ENCODE data around the gene FAM174C. TPM values are rescaled to one million over a fixed set of nuclear protein-coding genes. Genes with fewer than 3 reads are reported as not detected.

Gene FAM174C
- polyA plus RNA-seq, 3 donors: 32.8 to 56.2 (median 40.0) TPM

GRCh38 chr19:1249990-1250436 is 25.3 kb upstream of the FAM174C start:
- peaks cover 0 to 2% (median 0%) of the 10 kb centered on the region in 7 donors for H3K9me3 Mint-ChIP-seq
- H3K36me3 Mint-ChIP-seq: peaks cover 16 to 24% of the 10 kb centered on the region in 2 donors
- H3K4me3 ChIP-seq (replicated peaks in 1 of 3; ENCODE audit: low read depth in 2 of 3, low read length in 3 of 3): peak overlapping the region; percentile 77 to 99 (median 83)
- peaks cover 55% of the 10 kb centered on the region for H3K79me2 ChIP-seq (ENCODE audit: insufficient read depth, low read length)
- H3K9me3 ChIP-seq (replicated peaks in 1 of 2; ENCODE audit: control insufficient read depth in 1 of 2, insufficient read depth in 1 of 2, low read length in 2 of 2): no peaks in the 10 kb centered on the region
- H3K27ac Mint-ChIP-seq: peak overlapping the region in 6 of 7 donors; percentile 46 to 87 (median 75)
- no peaks in the 10 kb centered on the region for H3K27me3 ChIP-seq (ENCODE audit: control insufficient read depth in 2 of 2, insufficient read depth in 2 of 2, low read length in 2 of 2)
- peak overlapping the region; percentile 93 for H3K9ac ChIP-seq (ENCODE audit: insufficient read depth, low read length, poor library complexity, severe bottlenecking)
- peak overlapping the region; percentile 96 for H3K4me2 ChIP-seq (replicated peaks; ENCODE audit: extremely low read depth, low read length, poor library complexity, severe bottlenecking)
- H3K4me1 Mint-ChIP-seq: peaks cover 25% of the 10 kb centered on the region
- H3K4me3 Mint-ChIP-seq: peak overlapping the region; percentile 84
- H3K36me3 ChIP-seq (replicated peaks in 1 of 2; ENCODE audit: control insufficient read depth in 1 of 2, insufficient read depth in 2 of 2, low read length in 2 of 2): peaks cover 19 to 27% of the 10 kb centered on the region in 2 donors
- H2AFZ ChIP-seq (ENCODE audit: insufficient read depth, low read depth, low read length, poor library complexity, severe bottlenecking): no peak overlapping the region
- peak overlapping the region; percentile 53 to 92 for H3K27ac ChIP-seq (ENCODE audit: low read depth in 1 of 2, low read length in 2 of 2)
- DNase-seq: no peak
- peaks cover 55% of the 10 kb centered on the region for H4K20me1 ChIP-seq (ENCODE audit: insufficient read depth, low read length)
- intact Hi-C loops (cut with micrococcal nuclease): loop anchor here in 1 of 2 donors (10.0 kb wide), 3 partner anchors 145 to 385 kb away; partner anchors contain the start of genes ARID3A and GPX4
- no peak for TF ChIP-seq CTCF (IDR thresholded peaks at IDR 0.05)
- under 1% methylated on average over 67 of the region's 67 CpGs for WGBS (ENCODE audit: insufficient coverage)
- peaks cover 36 to 46% of the 10 kb centered on the region in 2 donors for H3K4me1 ChIP-seq (ENCODE audit: control insufficient read depth in 1 of 2, insufficient read depth in 2 of 2, low read length in 2 of 2)
- peaks cover 0 to 4% (median 0%) of the 10 kb centered on the region in 3 donors for H3K27me3 Mint-ChIP-seq (ENCODE audit: low read depth in 3 of 3)

DNA sequence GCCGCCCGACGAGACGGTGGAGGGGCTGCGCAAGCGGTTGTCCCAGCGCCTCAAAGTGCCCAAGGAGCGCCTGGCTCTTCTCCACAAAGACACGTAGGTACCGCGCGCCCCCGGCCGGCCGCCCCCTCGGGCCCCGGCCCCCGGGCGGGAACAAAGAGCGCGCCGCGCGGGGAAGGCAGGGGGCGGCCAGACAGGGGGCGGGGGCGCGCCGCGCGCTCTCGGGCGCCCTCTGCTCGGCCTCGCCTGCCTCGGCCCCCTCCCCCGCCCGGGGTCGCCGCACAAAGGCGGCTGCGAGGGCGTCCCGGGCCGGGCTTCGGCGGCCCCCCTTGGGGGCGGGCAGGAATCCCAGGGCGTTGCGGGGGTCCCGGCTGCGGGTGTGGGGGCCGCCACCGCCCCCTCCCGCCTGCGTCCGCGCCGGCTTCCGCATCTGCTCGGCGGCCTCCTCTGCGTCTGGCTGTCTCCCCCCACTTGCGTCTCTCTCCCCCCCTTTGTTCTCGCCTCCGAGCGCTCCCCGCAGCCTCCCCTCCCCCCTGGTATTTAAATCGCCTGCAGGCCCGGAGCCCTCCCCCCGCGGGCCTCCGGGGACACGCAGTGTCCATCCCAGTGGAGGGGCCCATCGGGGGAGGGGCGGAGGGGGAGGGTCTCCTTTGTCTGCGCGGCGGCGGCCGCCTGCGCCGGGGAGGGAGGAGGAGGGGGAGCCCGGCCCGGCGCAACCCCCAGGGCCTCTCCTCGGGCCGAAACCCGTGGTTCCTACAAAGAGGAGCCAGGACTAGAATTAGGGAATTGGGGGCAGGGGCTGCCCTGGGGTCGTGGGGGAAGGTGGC is 24.7 kb upstream of the FAM174C start:
- Histone ChIP-seq H3K36me3 (replicated peaks in 1 of 2; ENCODE audit: control insufficient read depth in 1 of 2, insufficient read depth in 2 of 2, low read length in 2 of 2) (peaks cover 25 to 34% of the 10 kb centered on the region in 2 donors), H3K9ac (ENCODE audit: insufficient read depth, low read length, poor library complexity, severe bottlenecking) (peak overlapping the region; percentile 93), H2AFZ (ENCODE audit: insufficient read depth, low read depth, low read length, poor library complexity, severe bottlenecking) (no peak overlapping the region), H3K4me3 (replicated peaks in 1 of 3; ENCODE audit: low read depth in 2 of 3, low read length in 3 of 3) (peak overlapping the region; percentile 77 to 99 (median 89)), H4K20me1 (ENCODE audit: insufficient read depth, low read length) (peaks cover 56% of the 10 kb centered on the region), H3K27ac (ENCODE audit: low read depth in 1 of 2, low read length in 2 of 2) (peak overlapping the region; percentile 92 to 94), H3K27me3 (ENCODE audit: control insufficient read depth in 2 of 2, insufficient read depth in 2 of 2, low read length in 2 of 2) (no peaks in the 10 kb centered on the region), H3K4me2 (replicated peaks; ENCODE audit: extremely low read depth, low read length, poor library complexity, severe bottlenecking) (peak overlapping the region; percentile 96), H3K4me1 (ENCODE audit: control insufficient read depth in 1 of 2, insufficient read depth in 2 of 2, low read length in 2 of 2) (peaks cover 38 to 46% of the 10 kb centered on the region in 2 donors), H3K79me2 (ENCODE audit: insufficient read depth, low read length) (peaks cover 56% of the 10 kb centered on the region), H3K9me3 (replicated peaks in 1 of 2; ENCODE audit: control insufficient read depth in 1 of 2, insufficient read depth in 1 of 2, low read length in 2 of 2) (no peaks in the 10 kb centered on the region)
- Mint-ChIP-seq H3K27ac (peak overlapping the region; percentile 93 to 98 (median 96)), H3K4me3 (peak overlapping the region; percentile 95 to 97), H3K27me3 (ENCODE audit: low read depth in 3 of 3) (peaks cover 0 to 4% (median 0%) of the 10 kb centered on the region in 3 donors), H3K4me1 (peaks cover 25% of the 10 kb centered on the region), H3K9me3 (peaks cover 0 to 2% (median 0%) of the 10 kb centered on the region in 7 donors), H3K36me3 (peaks cover 22 to 31% of the 10 kb centered on the region in 2 donors)
- WGBS (ENCODE audit: insufficient coverage): under 1% methylated on average over 68 of the region's 90 CpGs
- TF ChIP-seq CTCF (IDR thresholded peaks at IDR 0.05): no peak
- intact Hi-C loops (cut with micrococcal nuclease): no loop called here
- DNase-seq: no peak

Measured in CD14-positive monocyte (primary cell).